GM18861 (cell line): ENCODE measurements around the gene GPC3.
"Not testable (repeated sequence)": the region's sequence is repeated elsewhere in the genome, so short reads cannot be mapped to it uniquely, and the experiment has no call there.

Experiments
- ATAC-seq: cut with Tn5 transposase; IDR thresholded peaks from one replicate; pipeline ENCODE4 v1.9.1; 2021; ENCODE audit not compliant: unreplicated experiment

The GPC3 gene

GRCh38 chrX:133999031-133999705 lies 13.8 kb upstream of the GPC3 start:
- ATAC-seq: no peak

DNA sequence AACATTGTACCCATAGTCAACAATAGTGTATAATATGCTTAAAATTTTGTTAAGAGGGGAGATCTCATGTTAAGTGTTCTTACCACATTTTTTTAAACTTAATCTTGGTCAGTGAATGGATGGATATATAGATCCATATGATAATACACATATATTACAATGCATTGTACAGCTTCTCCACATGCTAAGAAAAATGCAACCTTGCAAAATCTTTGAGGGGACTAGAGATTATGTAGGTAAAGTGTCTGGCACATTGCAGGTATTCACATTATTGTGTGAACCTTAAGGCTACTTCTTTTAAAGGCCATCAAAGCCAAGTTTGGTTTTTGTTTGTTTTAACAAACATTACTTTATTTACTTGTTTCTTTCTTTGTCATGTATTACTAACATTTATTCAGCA lies 10.4 kb upstream of the GPC3 start:
- no peak for ATAC-seq

DNA sequence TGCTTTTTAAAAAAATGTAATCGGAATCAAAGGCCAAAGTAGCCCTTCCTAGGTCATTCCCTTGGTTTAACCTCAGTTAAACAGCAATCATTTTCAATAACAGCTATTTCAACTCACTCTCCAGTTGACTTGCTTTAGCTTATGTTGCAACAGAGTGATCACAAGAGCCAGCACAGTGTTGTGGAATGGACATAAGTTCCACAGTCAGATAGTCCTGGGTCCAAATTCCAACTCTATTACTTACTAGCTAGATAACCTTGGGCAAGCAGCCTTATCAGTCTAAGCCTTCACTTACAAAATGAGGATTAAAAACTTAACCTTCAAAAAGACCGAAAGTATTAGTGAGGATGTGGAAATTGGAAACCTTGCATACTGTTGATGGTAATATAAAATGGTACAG lies 9.2 kb upstream of the GPC3 start:
- no peak for ATAC-seq

- ATAC-seq: no peak
Observed at GRCh38 chrX:133992882-133993281, 7.5 kb upstream of the GPC3 start.

DNA sequence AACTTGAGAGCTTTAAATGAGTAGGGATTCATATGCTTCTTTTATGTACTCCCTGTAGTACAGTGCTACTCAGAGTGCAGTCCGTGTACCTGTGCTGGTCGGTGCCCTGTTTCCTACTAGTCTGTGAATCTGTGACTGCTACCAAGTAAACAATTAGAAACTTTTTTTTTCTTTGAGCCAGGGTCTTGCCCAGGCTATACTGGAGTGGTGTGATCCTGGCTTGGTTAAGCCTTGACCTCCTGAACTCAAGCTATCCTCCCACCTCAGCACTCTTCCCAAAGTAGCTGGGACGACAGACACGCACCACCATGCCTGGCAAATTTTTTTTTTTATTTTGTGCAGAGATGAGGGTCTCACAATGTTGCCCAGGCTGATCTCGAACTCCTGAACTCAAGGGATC lies 6.4 kb upstream of the GPC3 start:
- ATAC-seq: no peak

GRCh38 chrX:133991057-133991456 lies 5.7 kb upstream of the GPC3 start:
- not testable (repeated sequence) for ATAC-seq

GRCh38 chrX:133989993-133990392 lies 4.6 kb upstream of the GPC3 start:
- ATAC-seq: no peak

GRCh38 chrX:133989490-133989889 lies 4.1 kb upstream of the GPC3 start:
- no peak for ATAC-seq

DNA sequence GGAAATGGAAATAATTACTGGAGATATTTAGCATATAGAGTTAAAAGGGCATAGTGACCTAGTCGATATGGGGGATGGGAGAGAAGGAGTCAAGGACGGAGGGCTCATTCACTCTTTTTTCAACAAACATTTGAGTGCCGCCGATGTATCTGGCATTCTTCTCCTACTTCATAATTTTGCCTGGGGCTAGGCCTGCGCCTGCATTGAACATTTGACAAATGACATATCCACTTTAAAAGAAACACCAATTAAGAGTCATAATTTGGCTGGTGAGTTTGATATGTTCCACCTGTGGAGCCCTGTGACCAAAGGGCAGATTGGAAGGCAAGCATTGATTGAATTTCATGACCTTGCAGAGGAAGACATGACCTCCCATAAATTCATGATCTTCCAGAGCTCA lies 2.6 kb upstream of the GPC3 start:
- no peak for ATAC-seq

DNA sequence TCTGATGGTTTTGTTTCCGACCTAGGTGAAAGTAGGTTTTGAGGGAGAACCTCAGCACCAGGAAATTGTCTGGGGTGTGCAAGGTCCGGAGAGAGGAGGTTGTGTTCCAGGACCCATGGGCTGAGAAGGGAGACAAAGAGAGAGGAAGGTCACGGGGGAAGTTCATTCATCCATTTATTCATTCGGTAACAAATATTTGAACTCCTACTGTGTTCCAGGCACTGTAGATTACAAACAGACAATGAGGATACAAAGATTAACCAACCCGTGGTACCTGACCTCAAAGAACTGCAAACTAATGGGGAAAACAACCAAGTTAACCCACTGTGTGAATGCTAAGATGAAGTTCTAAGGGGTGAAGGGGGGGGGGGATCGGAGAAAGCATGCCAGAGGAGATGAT lies 1.8 kb upstream of the GPC3 start:
- no peak for ATAC-seq

GRCh38 chrX:133985967-133986683 lies 731 bp upstream of the GPC3 start:
- ATAC-seq: no peak

DNA sequence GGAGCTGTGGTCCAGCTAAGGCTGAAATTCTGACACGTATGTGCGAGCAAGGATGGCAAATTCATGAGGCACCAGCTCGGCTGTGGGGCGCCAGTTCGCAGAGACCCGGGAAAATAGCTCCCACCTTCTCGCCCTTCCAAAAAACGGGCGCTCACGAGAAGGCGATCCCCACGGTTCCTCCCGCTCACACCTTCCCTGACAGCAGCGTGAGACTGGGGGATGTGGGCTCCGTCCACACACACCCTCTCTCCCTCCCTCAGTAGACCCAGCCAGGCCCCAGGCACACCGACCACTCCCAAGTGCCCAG lies 584 bp downstream of the GPC3 start:
- ATAC-seq: no peak

DNA sequence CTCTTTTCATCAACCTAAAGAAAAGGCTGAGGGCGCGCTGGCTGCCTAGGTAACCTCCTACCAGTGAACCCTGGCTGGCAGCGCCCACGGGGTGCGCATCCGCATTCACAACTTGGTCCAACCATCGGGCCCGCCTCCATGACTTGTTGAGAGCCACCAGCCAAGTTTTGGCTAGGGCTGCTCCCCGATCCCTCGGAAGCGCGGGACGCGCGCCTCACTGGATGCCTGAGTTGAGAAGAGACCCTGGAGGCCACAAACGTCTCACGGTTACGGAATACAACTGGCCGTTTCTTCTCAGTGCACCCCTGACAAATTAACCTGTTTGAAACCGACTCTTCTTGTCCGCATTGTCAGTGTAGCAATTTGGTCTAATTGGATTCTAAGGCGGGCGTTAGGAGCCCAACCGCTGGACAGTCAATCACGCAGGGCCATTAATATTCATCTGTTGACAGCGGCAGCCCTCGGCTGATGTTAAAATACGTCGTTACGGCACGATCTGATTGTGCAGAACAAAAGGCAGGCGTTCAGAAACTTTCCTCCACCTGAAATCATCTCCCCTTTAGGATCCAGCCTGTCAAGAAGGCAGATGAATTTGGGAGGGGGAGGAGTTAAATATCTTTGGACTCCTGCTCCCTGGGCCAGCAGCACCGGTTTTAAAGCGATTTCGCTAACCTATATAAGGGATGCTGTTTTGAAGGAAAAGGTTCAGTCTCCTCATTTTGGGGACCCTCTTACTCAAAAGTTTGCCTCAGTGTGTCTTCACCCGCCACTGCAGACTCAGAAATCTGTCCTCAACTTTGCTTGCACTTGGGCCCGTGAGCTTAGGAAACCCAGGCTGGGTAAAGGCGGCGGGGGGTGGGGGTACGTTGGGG lies 1.2 kb downstream of the GPC3 start:
- no peak for ATAC-seq

GRCh38 chrX:133983256-133983973 lies 2.0 kb downstream of the GPC3 start:
- no peak for ATAC-seq

DNA sequence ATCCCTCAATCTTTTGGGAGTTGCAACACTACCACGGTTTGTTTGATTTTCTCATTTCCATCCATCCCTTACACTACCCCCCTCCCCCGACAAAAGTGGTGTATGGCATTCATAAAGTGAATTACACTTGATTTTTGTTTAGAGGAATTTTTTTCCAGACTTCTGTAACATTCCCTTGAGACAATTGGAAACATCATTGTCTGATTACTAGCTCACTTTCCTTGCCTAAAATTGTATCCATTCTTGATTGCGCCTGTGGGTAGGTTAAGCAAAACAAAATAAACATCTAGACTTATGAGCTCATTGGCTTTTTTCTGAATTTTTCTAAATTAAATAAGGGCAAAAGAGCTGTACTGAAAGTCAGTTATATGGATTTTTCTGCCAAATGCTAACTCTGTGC lies 3.5 kb downstream of the GPC3 start:
- no peak for ATAC-seq

GRCh38 chrX:133980832-133981588 lies 4.4 kb downstream of the GPC3 start:
- no peak for ATAC-seq

- no peak for ATAC-seq
Observed at GRCh38 chrX:133980406-133980805, 5.0 kb downstream of the GPC3 start.

GRCh38 chrX:133979641-133980230 lies 5.7 kb downstream of the GPC3 start:
- ATAC-seq: no peak

GRCh38 chrX:133973704-133974103 lies 11.7 kb downstream of the GPC3 start:
- ATAC-seq: no peak

GRCh38 chrX:133972916-133973315 lies 12.5 kb downstream of the GPC3 start:
- ATAC-seq: no peak
